ENCODE results near the gene SRR.

The SRR gene

GRCh38 chr17:2369551-2370210 is 65.9 kb downstream of the SRR start:
- Histone ChIP-seq H3K27me3 (ENCODE audit: control insufficient read depth, insufficient read depth, low read length, poor library complexity, severe bottlenecking) (no peaks in the 10 kb centered on the region), H3K36me3 (ENCODE audit: control insufficient read depth, insufficient read depth, low read length) (peaks cover 5% of the 10 kb centered on the region), H3K4me1 (ENCODE audit: control insufficient read depth, insufficient read depth, low read length) (no peaks in the 10 kb centered on the region), H3K4me3 (ENCODE audit: insufficient read depth, low read depth, low read length) (no peak overlapping the region), H3K27ac (ENCODE audit: insufficient read depth, low read depth, low read length, poor library complexity, severe bottlenecking) (no peak overlapping the region), H3K9me3 (ENCODE audit: control insufficient read depth, low read length) (no peaks in the 10 kb centered on the region)
- WGBS, 2 experiments, result 69% methylated on average over 20 of the region's 20 CpGs

DNA sequence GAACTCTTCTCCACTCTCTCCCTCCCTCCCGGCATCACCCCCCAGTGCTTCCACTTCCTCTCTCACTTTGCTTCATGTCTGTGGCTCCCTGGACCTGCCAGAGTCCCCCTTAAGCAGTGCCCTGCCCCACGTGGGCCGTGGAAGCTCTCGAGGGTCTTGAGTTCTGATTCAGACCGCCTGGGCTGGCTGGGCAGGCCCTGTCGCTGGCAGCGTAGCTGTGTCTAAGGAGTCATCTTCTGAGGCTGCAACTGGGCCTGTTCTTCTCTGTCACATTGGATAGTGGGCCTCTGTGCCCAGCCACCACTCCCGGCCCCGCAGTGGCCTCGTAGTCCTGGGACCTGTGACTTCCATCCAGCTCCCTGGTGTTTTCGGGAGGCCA is 66.5 kb downstream of the SRR start:
- no peaks in the 10 kb centered on the region for H3K9me3 ChIP-seq (ENCODE audit: control insufficient read depth, low read length)
- no peak overlapping the region for H3K4me3 ChIP-seq (ENCODE audit: insufficient read depth, low read depth, low read length)
- no peak overlapping the region for H3K27ac ChIP-seq (ENCODE audit: insufficient read depth, low read depth, low read length, poor library complexity, severe bottlenecking)
- peaks cover 5% of the 10 kb centered on the region for H3K36me3 ChIP-seq (ENCODE audit: control insufficient read depth, insufficient read depth, low read length)
- no peaks in the 10 kb centered on the region for H3K27me3 ChIP-seq (ENCODE audit: control insufficient read depth, insufficient read depth, low read length, poor library complexity, severe bottlenecking)
- WGBS, 2 experiments, result 89 to 91% methylated on average over 11 of the region's 11 CpGs
- no peaks in the 10 kb centered on the region for H3K4me1 ChIP-seq (ENCODE audit: control insufficient read depth, insufficient read depth, low read length)

- H3K9me3 ChIP-seq (ENCODE audit: control insufficient read depth, low read length), result no peaks in the 10 kb centered on the region
- 95% methylated on average over 30 of the region's 30 CpGs for WGBS, 2 experiments
- H3K4me3 ChIP-seq (ENCODE audit: insufficient read depth, low read depth, low read length), result no peak overlapping the region
- no peaks in the 10 kb centered on the region for H3K4me1 ChIP-seq (ENCODE audit: control insufficient read depth, insufficient read depth, low read length)
- H3K36me3 ChIP-seq (ENCODE audit: control insufficient read depth, insufficient read depth, low read length), result peaks cover 10% of the 10 kb centered on the region
- no peak overlapping the region for H3K27ac ChIP-seq (ENCODE audit: insufficient read depth, low read depth, low read length, poor library complexity, severe bottlenecking)
- H3K27me3 ChIP-seq (ENCODE audit: control insufficient read depth, insufficient read depth, low read length, poor library complexity, severe bottlenecking), result no peaks in the 10 kb centered on the region
These were observed 67.7 kb downstream of the SRR start for GRCh38 chr17:2371183-2372130.

- Histone ChIP-seq H3K4me3 (ENCODE audit: insufficient read depth, low read depth, low read length) (no peak overlapping the region), H3K27me3 (ENCODE audit: control insufficient read depth, insufficient read depth, low read length, poor library complexity, severe bottlenecking) (no peaks in the 10 kb centered on the region), H3K4me1 (ENCODE audit: control insufficient read depth, insufficient read depth, low read length) (no peaks in the 10 kb centered on the region), H3K36me3 (ENCODE audit: control insufficient read depth, insufficient read depth, low read length) (peaks cover 16% of the 10 kb centered on the region), H3K9me3 (ENCODE audit: control insufficient read depth, low read length) (no peaks in the 10 kb centered on the region), H3K27ac (ENCODE audit: insufficient read depth, low read depth, low read length, poor library complexity, severe bottlenecking) (no peak overlapping the region)
- WGBS, 2 experiments, result 96 to 97% methylated on average over 26 of the region's 26 CpGs
These were observed 68.4 kb downstream of the SRR start for GRCh38 chr17:2372180-2372579.

- H3K4me1 ChIP-seq (ENCODE audit: control insufficient read depth, insufficient read depth, low read length), result no peaks in the 10 kb centered on the region
- H3K4me3 ChIP-seq (ENCODE audit: insufficient read depth, low read depth, low read length), result no peak overlapping the region
- H3K9me3 ChIP-seq (ENCODE audit: control insufficient read depth, low read length), result no peaks in the 10 kb centered on the region
- 94 to 95% methylated on average over 16 of the region's 16 CpGs for WGBS, 2 experiments
- H3K27me3 ChIP-seq (ENCODE audit: control insufficient read depth, insufficient read depth, low read length, poor library complexity, severe bottlenecking), result no peaks in the 10 kb centered on the region
- no peak overlapping the region for H3K27ac ChIP-seq (ENCODE audit: insufficient read depth, low read depth, low read length, poor library complexity, severe bottlenecking)
- H3K36me3 ChIP-seq (ENCODE audit: control insufficient read depth, insufficient read depth, low read length), result peaks cover 16% of the 10 kb centered on the region
These were observed 68.9 kb downstream of the SRR start for GRCh38 chr17:2372681-2373080.

DNA sequence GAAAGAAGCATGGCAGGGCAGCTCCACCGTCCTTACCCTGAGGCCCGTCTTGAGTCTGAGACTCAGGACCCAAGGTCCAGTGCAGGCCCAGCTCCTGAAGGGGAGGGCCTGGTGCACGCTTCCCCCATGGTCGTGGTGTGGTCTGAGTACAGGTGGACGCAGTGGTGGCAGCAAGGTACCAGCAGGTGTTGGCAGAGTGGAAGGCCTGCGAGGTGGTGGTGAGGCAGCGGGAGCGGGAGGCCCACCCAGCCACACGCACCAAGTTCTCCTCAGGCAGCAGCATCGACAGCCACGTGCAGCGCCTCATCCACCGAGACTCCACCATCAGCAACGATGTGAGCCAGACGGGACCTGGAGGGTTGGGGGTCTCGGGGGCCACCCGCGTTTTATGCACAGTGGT is 69.4 kb downstream of the SRR start:
- H3K9me3 ChIP-seq (ENCODE audit: control insufficient read depth, low read length), result no peaks in the 10 kb centered on the region
- H3K36me3 ChIP-seq (ENCODE audit: control insufficient read depth, insufficient read depth, low read length), result peaks cover 16% of the 10 kb centered on the region
- H3K27me3 ChIP-seq (ENCODE audit: control insufficient read depth, insufficient read depth, low read length, poor library complexity, severe bottlenecking), result no peaks in the 10 kb centered on the region
- H3K4me1 ChIP-seq (ENCODE audit: control insufficient read depth, insufficient read depth, low read length), result no peaks in the 10 kb centered on the region
- WGBS, 2 experiments, result 96% methylated on average over 18 of the region's 18 CpGs
- no peak overlapping the region for H3K4me3 ChIP-seq (ENCODE audit: insufficient read depth, low read depth, low read length)
- H3K27ac ChIP-seq (ENCODE audit: insufficient read depth, low read depth, low read length, poor library complexity, severe bottlenecking), result no peak overlapping the region
